A673 (cell line): Measurements from ENCODE around the gene IGF2. TPM values are rescaled to one million over a fixed set of nuclear protein-coding genes. Genes with fewer than 3 reads are reported as not detected.

Experiments
- BruUV-seq: library from RNA; stranded (reverse); fragments of 400-500 nt; replicated peaks from 2 replicates; lab custom pipeline; 2021; lab: Mats Ljungman, UMichigan
- CTCF ChIA-PET: fragments of 300-600 bp; sonication (Branson Sonifier 250); formaldehyde crosslinking; loops from one replicate; lab custom pipeline; 2022; ENCODE audit warnings: antibody characterized with exemption; lab: Charles Lee
- POLR2A ChIA-PET: fragments of 300-600 bp; sonication (Branson Sonifier 250); formaldehyde crosslinking; loops from one replicate; lab custom pipeline; 2022; ENCODE audit warnings: antibody characterized with exemption; ENCODE audit not compliant: low non-redundant PET; lab: Charles Lee
- DNase-seq: peaks from one replicate; pipeline ENCODE4 v3.0.0-alpha.2; 2015; ENCODE audit warnings: low spot score
- H3K27ac ChIP-seq: fragments of 200-600 bp; sonication (generic); 2 replicates; pipeline ENCODE4 v1.5.1; 2016; ENCODE audit warnings: mixed run types, low read depth, mild to moderate bottlenecking, mixed read lengths, antibody characterized with exemption, low read length; ENCODE audit not compliant: poor library complexity, severe bottlenecking
- H3K27me3 ChIP-seq: fragments of 200-600 bp; sonication (generic); replicated peaks from 2 replicates; pipeline ENCODE4 v1.6.1; 2017; ENCODE audit warnings: mixed run types, low read depth, mild to moderate bottlenecking, mixed read lengths, antibody characterized with exemption, low read length; ENCODE audit not compliant: insufficient read depth, poor library complexity
- H3K36me3 ChIP-seq: fragments of 200-600 bp; sonication (generic); 2 replicates; pipeline ENCODE4 v1.6.1; 2016; ENCODE audit warnings: mixed run types, mild to moderate bottlenecking, mixed read lengths, antibody characterized with exemption, low read length; ENCODE audit not compliant: insufficient read depth, poor library complexity, severe bottlenecking
- H3K4me1 ChIP-seq: fragments of 200-600 bp; sonication (generic); 2 replicates; pipeline ENCODE4 v1.6.1; 2017; ENCODE audit warnings: mixed run types, mild to moderate bottlenecking, mixed read lengths, antibody characterized with exemption, low read length; ENCODE audit not compliant: insufficient read depth, poor library complexity, severe bottlenecking
- H3K4me3 ChIP-seq: fragments of 200-600 bp; sonication (generic); 2 replicates; pipeline ENCODE4 v1.5.1; 2016; ENCODE audit warnings: low read depth, mixed run types, mild to moderate bottlenecking, mixed read lengths, low read length; ENCODE audit not compliant: poor library complexity, severe bottlenecking
- H3K9me3 ChIP-seq: fragments of 200-600 bp; sonication (generic); 2 replicates; pipeline ENCODE4 v1.6.1; 2016; ENCODE audit warnings: mixed run types, low read depth, mild to moderate bottlenecking, mixed read lengths, antibody characterized with exemption, low read length; ENCODE audit not compliant: poor library complexity, severe bottlenecking
- EZH2 ChIP-seq: fragments of 200-600 bp; sonication (generic); IDR thresholded peaks from 2 replicates; pipeline ENCODE4 v1.6.1; 2017; ENCODE audit warnings: borderline replicate concordance, low read depth, mild to moderate bottlenecking, mixed read lengths, antibody characterized with exemption, low read length; ENCODE audit not compliant: poor library complexity, severe bottlenecking
- intact Hi-C: fragments of 100-400 bp; cut with micrococcal nuclease; formaldehyde crosslinking; loops from one replicate; pipeline ENCODE4 v1.10.0; 2022; ENCODE audit not compliant: unreplicated experiment
- microRNA-seq: library from miRNA; unstranded; fragments of <30 nt; microRNA quantifications from one replicate; pipeline ENCODE4 v1.2.0, GENCODE V29; 2021
- total RNA-seq: library from RNA; stranded (reverse); gene quantifications from 2 replicates; pipeline ENCODE4 v1.2.3, GENCODE V29; 2021
- TF ChIP-seq, protein P1 (sequence below): fragments of 300-800, 200-600 bp; sonication (generic); conservative IDR thresholded peaks from 2 replicates; pipeline ENCODE4 v1.5.1; 2017; ENCODE audit warnings: low read depth, mild to moderate bottlenecking, antibody characterized with exemption, low read length, moderate library complexity, mixed read lengths

The IGF2 gene
- total RNA-seq, 1 experiment from 2014 or later = 0.17 TPM

DNA sequence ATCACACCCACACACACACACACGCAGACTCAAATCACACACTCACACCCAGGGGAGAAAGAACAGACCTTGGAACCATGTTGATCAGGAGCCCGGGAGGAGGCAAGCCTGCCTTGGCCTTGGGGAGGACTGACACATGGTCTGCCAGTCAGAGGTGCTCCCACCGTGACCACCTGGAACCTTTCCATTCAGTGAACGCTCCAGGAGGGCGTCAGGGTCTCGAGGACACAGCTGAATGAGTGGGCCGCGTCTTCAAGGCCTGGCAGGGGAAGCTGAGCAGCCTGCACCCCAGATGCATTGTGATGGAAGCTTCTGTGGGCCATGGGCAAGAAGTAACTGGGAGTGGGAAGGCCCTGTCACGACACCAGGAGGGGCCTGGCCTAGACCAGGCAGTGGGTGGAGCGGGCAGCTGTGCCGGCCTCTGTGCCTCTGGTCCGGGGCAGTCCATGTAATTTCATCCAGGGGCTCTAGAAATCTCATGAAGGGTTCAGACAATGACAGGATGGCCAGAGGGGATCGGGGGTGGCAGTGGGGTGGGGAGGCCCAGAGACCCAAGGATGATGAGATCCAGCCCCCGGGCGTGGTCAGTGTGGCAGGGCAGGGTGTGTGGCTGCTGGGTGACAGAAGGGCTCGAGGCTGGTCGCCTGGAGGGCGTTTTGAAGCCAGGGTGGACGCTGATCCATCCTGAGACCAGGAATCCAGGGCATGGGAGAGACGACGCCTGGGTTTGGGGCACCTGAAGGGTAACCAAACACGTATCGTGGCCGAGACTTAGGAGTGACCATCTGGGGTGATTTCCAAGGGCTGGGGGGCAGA is 53.7 kb downstream of the IGF2 start:
- no peaks in the 10 kb centered on the region for H3K4me1 ChIP-seq
- no peaks in the 10 kb centered on the region for H3K9me3 ChIP-seq
- intact Hi-C loops = no loop called here
- BruUV-seq = no TSS peak
- H3K36me3 ChIP-seq = no peaks in the 10 kb centered on the region
- no peak overlapping the region for H3K4me3 ChIP-seq
- POLR2A ChIA-PET = no interaction called here
- H3K27me3 ChIP-seq = no peaks in the 10 kb centered on the region
- no peak for TF ChIP-seq EZH2
- TF ChIP-seq, protein P1, sequence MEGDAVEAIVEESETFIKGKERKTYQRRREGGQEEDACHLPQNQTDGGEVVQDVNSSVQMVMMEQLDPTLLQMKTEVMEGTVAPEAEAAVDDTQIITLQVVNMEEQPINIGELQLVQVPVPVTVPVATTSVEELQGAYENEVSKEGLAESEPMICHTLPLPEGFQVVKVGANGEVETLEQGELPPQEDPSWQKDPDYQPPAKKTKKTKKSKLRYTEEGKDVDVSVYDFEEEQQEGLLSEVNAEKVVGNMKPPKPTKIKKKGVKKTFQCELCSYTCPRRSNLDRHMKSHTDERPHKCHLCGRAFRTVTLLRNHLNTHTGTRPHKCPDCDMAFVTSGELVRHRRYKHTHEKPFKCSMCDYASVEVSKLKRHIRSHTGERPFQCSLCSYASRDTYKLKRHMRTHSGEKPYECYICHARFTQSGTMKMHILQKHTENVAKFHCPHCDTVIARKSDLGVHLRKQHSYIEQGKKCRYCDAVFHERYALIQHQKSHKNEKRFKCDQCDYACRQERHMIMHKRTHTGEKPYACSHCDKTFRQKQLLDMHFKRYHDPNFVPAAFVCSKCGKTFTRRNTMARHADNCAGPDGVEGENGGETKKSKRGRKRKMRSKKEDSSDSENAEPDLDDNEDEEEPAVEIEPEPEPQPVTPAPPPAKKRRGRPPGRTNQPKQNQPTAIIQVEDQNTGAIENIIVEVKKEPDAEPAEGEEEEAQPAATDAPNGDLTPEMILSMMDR = no peak
- CTCF ChIA-PET = no interaction called here
- DNase-seq = no peak
- H3K27ac ChIP-seq = no peak overlapping the region

DNA sequence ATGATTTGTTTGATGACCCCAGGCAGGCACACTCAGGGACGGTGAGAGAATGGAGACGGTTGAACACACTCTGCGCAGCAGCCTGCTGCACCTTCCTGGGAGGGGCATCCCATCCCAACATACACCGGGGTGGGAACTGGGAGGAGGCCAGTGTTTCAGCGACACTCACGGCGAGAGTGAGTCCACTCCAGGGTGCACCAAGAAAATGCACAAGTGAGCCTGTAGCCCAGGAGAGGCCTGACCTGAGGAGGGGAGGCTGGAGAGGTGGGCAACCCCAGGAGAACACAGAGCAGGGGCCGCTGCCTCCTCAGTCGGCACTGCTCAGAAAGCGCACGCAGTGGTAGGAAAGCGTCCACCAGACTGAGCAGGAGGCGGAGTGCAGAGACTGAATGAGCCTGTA is 54.5 kb downstream of the IGF2 start:
- no peaks in the 10 kb centered on the region for H3K9me3 ChIP-seq
- H3K27me3 ChIP-seq = no peaks in the 10 kb centered on the region
- BruUV-seq = no TSS peak
- intact Hi-C loops = no loop called here
- ChIA-PET CTCF (no interaction called here), POLR2A (no interaction called here)
- TF ChIP-seq, protein P1 = no peak
- TF ChIP-seq EZH2 = no peak
- H3K36me3 ChIP-seq = no peaks in the 10 kb centered on the region
- no peak overlapping the region for H3K4me3 ChIP-seq
- no peak for DNase-seq
- H3K27ac ChIP-seq = no peak overlapping the region
- H3K4me1 ChIP-seq = no peaks in the 10 kb centered on the region

Small RNA genes within 50 kb of the gene (microRNA-seq; reads per million reads assigned to microRNA genes)
- not detected for gene MIR4686
- 0.81 reads per million for gene MIR483

Other genes with a start within 250 kb of the IGF2 start
- gene PRR33, start 247.5 kb downstream of the IGF2 start, total RNA-seq = not detected in 2 replicates
- gene TNNT3, start 219.7 kb downstream of the IGF2 start, total RNA-seq = not detected in 2 replicates
- 83.8 and 92.4 TPM in 2 replicates for gene MRPL23, start 192.1 kb downstream of the IGF2 start, total RNA-seq
- not detected in 2 replicates for gene H19, start 141.5 kb downstream of the IGF2 start, total RNA-seq
- gene INS, start 21.8 kb upstream of the IGF2 start, total RNA-seq = not detected in 2 replicates
- not detected in 2 replicates for gene TH, start 32.4 kb upstream of the IGF2 start, total RNA-seq
- not detected in 2 replicates for gene ASCL2, start 131.2 kb upstream of the IGF2 start, total RNA-seq
- gene C11orf21, start 162.5 kb upstream of the IGF2 start, total RNA-seq = not detected in 2 replicates
- gene TSPAN32, start 162.6 kb upstream of the IGF2 start, total RNA-seq = not detected in 2 replicates
- 183 and 194 TPM in 2 replicates for gene CD81, start 237.9 kb upstream of the IGF2 start, total RNA-seq